Activated CD4-positive, alpha-beta T cell treated with anti-CD3 and anti-CD28 coated beads, Interleukin-2, amount 10 ng/mL, durations not matched to agents 24 days and 14 days (primary cell): ENCODE measurements around the gene ABHD12. TPM values are rescaled to one million over a fixed set of nuclear protein-coding genes. Genes with fewer than 3 reads are reported as not detected.

Experiments used
- DNase-seq: peaks from one replicate; pipeline ENCODE4 v3.0.0; 2022
- H3K27ac Mint-ChIP-seq: one replicate; pipeline ENCODE4 v1.8.0; 2022; ENCODE audit warnings: mild to moderate bottlenecking, mixed read lengths
- H3K27me3 Mint-ChIP-seq: one replicate; pipeline ENCODE4 v1.8.0; 2022; ENCODE audit warnings: mixed read lengths
- H3K36me3 Mint-ChIP-seq: one replicate; pipeline ENCODE4 v1.8.0; 2022; ENCODE audit warnings: low read depth, mild to moderate bottlenecking, mixed read lengths
- H3K4me1 Mint-ChIP-seq: one replicate; pipeline ENCODE4 v1.8.0; 2021; ENCODE audit warnings: mixed read lengths
- H3K4me3 Mint-ChIP-seq: one replicate; pipeline ENCODE4 v1.8.0; 2022; ENCODE audit warnings: mild to moderate bottlenecking, moderate library complexity, mixed read lengths
- H3K9me3 Mint-ChIP-seq: one replicate; pipeline ENCODE4 v1.8.0; 2021; ENCODE audit warnings: mixed read lengths
- intact Hi-C: fragments of 100-400 bp; cut with micrococcal nuclease; formaldehyde crosslinking; loops from one replicate; pipeline ENCODE4 v1.15.1; 2023
- total RNA-seq: library from RNA; stranded (reverse); gene quantifications from 2 replicates; pipeline ENCODE4 v1.2.3, GENCODE V29; 2022

The ABHD12 gene
- total RNA-seq, 1 donor from 2014 or later, result 30.0 TPM

DNA sequence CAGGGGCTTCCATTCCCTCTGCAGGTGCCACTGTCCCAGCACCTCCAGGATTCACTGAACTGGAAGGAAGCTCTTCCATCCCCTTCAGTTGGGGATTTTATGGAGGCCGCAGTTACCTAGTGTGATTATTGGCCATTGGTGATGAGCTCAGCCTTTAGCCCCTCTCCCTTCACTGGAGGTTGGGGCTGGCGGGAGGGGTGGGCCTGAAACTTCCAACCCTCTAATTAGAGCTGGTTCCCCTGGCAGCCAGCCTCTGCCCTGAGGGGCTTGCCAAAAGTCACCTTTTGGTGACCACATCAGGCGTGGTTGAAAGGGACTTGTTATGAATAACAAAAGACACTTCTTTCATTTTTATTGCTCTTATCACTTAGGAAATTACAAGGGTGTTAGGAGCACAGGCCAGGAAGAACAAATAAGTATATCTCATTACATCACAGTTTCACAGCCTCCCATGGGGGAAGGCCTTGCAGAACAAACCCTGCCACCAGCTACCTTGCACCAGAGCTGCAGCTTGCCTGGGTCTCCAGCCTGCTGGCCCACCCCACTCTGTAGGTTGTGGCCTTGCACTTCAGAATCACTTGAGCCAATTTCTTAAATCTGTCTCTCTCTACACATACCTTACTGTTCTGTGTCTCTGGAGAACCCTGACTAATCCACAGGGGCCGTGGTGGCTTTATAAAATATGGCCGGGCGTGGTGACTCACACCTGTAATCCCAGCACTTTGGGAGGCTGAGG, 137.8 kb downstream of the ABHD12 start:
- H3K27ac Mint-ChIP-seq, result no peak overlapping the region
- H3K27me3 Mint-ChIP-seq, result no peaks in the 10 kb centered on the region
- DNase-seq, result no peak
- peaks cover 5% of the 10 kb centered on the region for H3K36me3 Mint-ChIP-seq
- H3K9me3 Mint-ChIP-seq, result no peaks in the 10 kb centered on the region
- H3K4me1 Mint-ChIP-seq, result peaks cover 20% of the 10 kb centered on the region
- intact Hi-C loops, result no loop called here
- no peak overlapping the region for H3K4me3 Mint-ChIP-seq

- no peak overlapping the region for H3K4me3 Mint-ChIP-seq
- no peaks in the 10 kb centered on the region for H3K27me3 Mint-ChIP-seq
- intact Hi-C loops, result no loop called here
Observed at GRCh38 chr20:25252230-25252651, 138.4 kb downstream of the ABHD12 start.

DNA sequence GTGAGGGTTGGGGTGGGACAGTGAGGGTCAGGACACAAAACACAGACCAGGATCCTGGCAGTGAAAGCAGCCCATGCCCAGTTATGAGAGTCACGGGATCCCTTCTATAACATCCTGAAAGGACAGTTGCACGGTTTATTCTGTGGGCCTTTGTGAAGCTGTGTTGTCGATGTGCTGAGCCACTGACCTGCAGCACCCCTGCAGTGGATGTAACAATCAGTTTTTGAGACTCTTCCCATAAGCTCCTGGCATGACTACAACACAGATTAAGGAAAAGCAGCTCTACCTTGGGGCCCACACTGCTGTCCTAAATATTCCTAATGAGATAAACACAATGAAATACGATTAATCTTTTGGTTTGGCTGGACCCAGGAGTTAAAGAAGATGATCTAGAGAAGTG, 139.1 kb downstream of the ABHD12 start:
- no peaks in the 10 kb centered on the region for H3K9me3 Mint-ChIP-seq
- peaks cover 27% of the 10 kb centered on the region for H3K4me1 Mint-ChIP-seq
- intact Hi-C loops, result no loop called here

More at GRCh38 chr20:25252230-25252651, 138.4 kb downstream of the ABHD12 start:
- peaks cover 20% of the 10 kb centered on the region for H3K4me1 Mint-ChIP-seq
- H3K36me3 Mint-ChIP-seq, result peaks cover 5% of the 10 kb centered on the region
- no peaks in the 10 kb centered on the region for H3K9me3 Mint-ChIP-seq
- H3K27ac Mint-ChIP-seq, result no peak overlapping the region
- no peak for DNase-seq

GRCh38 chr20:25251019-25251418, 139.6 kb downstream of the ABHD12 start:
- intact Hi-C loops, result no loop called here
- DNase-seq, result no peak
- Mint-ChIP-seq H3K27ac (no peak overlapping the region), H3K27me3 (peaks cover 7% of the 10 kb centered on the region), H3K4me1 (peaks cover 32% of the 10 kb centered on the region), H3K36me3 (peaks cover 5% of the 10 kb centered on the region), H3K9me3 (no peaks in the 10 kb centered on the region), H3K4me3 (no peak overlapping the region)

More for the DNA sequence above, 139.1 kb downstream of the ABHD12 start:
- Mint-ChIP-seq H3K27me3 (peaks cover 3% of the 10 kb centered on the region), H3K27ac (no peak overlapping the region), H3K4me3 (no peak overlapping the region), H3K36me3 (peaks cover 5% of the 10 kb centered on the region)
- no peak for DNase-seq

- Mint-ChIP-seq H3K36me3 (peaks cover 5% of the 10 kb centered on the region), H3K4me3 (no peak overlapping the region), H3K27ac (no peak overlapping the region), H3K27me3 (peaks cover 7% of the 10 kb centered on the region), H3K9me3 (no peaks in the 10 kb centered on the region), H3K4me1 (peaks cover 32% of the 10 kb centered on the region)
- intact Hi-C loops, result no loop called here
- no peak for DNase-seq
Observed at GRCh38 chr20:25250508-25250907, 140.1 kb downstream of the ABHD12 start.

Other genes starting within 250 kb of the ABHD12 start
- 42.1 and 44.2 TPM in 2 replicates for gene ENTPD6, start 195.1 kb downstream of the ABHD12 start, total RNA-seq
- gene PYGB, start 142.8 kb downstream of the ABHD12 start, total RNA-seq, result 36.0 and 36.6 TPM in 2 replicates
- gene GINS1, start 16.8 kb upstream of the ABHD12 start, total RNA-seq, result 43.0 and 43.2 TPM in 2 replicates
- gene NINL, start 194.7 kb upstream of the ABHD12 start, total RNA-seq, result 3.0 and 3.5 TPM in 2 replicates
- 10.0 TPM in 2 replicates for gene NANP, start 233.2 kb upstream of the ABHD12 start, total RNA-seq